Sigmoid colon (tissue), 7 donors: ENCODE measurements around the gene SLC16A6. TPM values are rescaled to one million over a fixed set of nuclear protein-coding genes. Genes with fewer than 3 reads are reported as not detected.
"Not testable (repeated sequence)": the region's sequence is repeated elsewhere in the genome, so short reads cannot be mapped to it uniquely, and the experiment has no call there.

Experiments
- DNase-seq: peaks from one replicate; pipeline ENCODE4 v3.0.0-alpha.2; 2019
- H3K27ac ChIP-seq, 4 donors: fragments of 200-600 bp; sonication (generic); one replicate each; pipeline ENCODE4 v1.5.1; 2016 to 2019; ENCODE audit warnings: mild to moderate bottlenecking in 1 of 4
- H3K27me3 ChIP-seq, 3 donors: fragments of 200-600 bp; sonication (generic); one replicate each; pipeline ENCODE4 v1.5.1; 2019; ENCODE audit warnings: mild to moderate bottlenecking in 1 of 3
- H3K36me3 ChIP-seq, 4 donors: fragments of 200-600 bp; sonication (generic); one replicate each; pipeline ENCODE4 v1.5.1; 2016 to 2019
- H3K4me1 ChIP-seq, 4 donors: fragments of 200-600 bp; sonication (generic); one replicate each; pipeline ENCODE4 v1.5.1; 2017 to 2019
- H3K4me3 ChIP-seq, 4 donors: fragments of 200-600 bp; sonication (generic); one replicate each; pipeline ENCODE4 v1.5.1; 2017 to 2019; ENCODE audit warnings: mild to moderate bottlenecking in 2 of 4, moderate library complexity in 1 of 4
- H3K9me3 ChIP-seq, 4 donors: fragments of 200-600 bp in 3 of 4; sonication (generic) in 3 of 4; one replicate each; pipeline versions ENCODE4 v1.5.1 to v1.6.1; 2013 to 2019
- CTCF ChIP-seq, 4 experiments: fragments of 450-650 bp in 3 of 4; fragments of 200-600 bp in 1 of 4; IDR thresholded peaks; one replicate each; pipeline ENCODE4 v1.5.1; 2016 to 2019; ENCODE audit warnings: antibody characterized with exemption in 4 of 4, mild to moderate bottlenecking in 3 of 4, moderate library complexity in 2 of 4
- EP300 ChIP-seq, 4 donors: sonication (generic); formaldehyde crosslinking; IDR thresholded peaks; one replicate each; pipeline ENCODE4 v1.6.1; 2017; ENCODE audit warnings: antibody characterized with exemption in 4 of 4
- POLR2A ChIP-seq, 2 donors: fragments of 450-650 bp; IDR thresholded peaks; one replicate each; pipeline ENCODE4 v1.6.1; 2016; ENCODE audit warnings: antibody characterized with exemption in 2 of 2, mild to moderate bottlenecking in 2 of 2, moderate library complexity in 2 of 2
- POLR2AphosphoS5 ChIP-seq, 4 donors: sonication (generic); formaldehyde crosslinking; IDR thresholded peaks; one replicate each; pipeline ENCODE4 v1.6.1; 2017; ENCODE audit warnings: antibody characterized with exemption in 4 of 4
- WGBS, 2 donors: extraction: QIAGEN DNeasy Blood & Tissue Kit; methylation state at CpG; one replicate each; pipeline ENCODE4 v1.1.7; 2013; 5-methylcytosine and 5-hydroxymethylcytosine counted together
- intact Hi-C: fragments of 100-400 bp; cut with DNase I; formaldehyde crosslinking; loops from one replicate; pipeline ENCODE4 v1.15.1; 2023
- polyA plus RNA-seq, 3 donors: library from polyadenylated mRNA; stranded (reverse); fragments of 200-250 nt; gene quantifications; one replicate each; pipeline ENCODE4 v1.2.3, GENCODE V29; 2013
- total RNA-seq, 4 donors: library from RNA; depleted of rRNA; stranded (reverse); fragments of >200 nt; gene quantifications; one replicate each; pipeline ENCODE4 v1.1.0, GENCODE V29; 2016
- donor health status: healthy with polysubstance abuse.
- donor health status: Bipolar disorder and iron deficiency.
- donor health status: healthy.

Gene SLC16A6
- total and polyA plus RNA-seq, 7 donors = 0.14 to 2.1 (median 0.67) TPM; not detected in 4

- DNase-seq = no peak
- intact Hi-C loops = no loop called here
- Histone ChIP-seq H3K4me1 (peaks cover 0 to 27% (median 23%) of the 10 kb centered on the region in 4 donors), H3K4me3 (no peak overlapping the region), H3K36me3 (no peaks in the 10 kb centered on the region), H3K9me3 (no peaks in the 10 kb centered on the region), H3K27ac (no peak overlapping the region), H3K27me3 (peaks cover 12 to 50% (median 46%) of the 10 kb centered on the region in 3 donors)
- TF ChIP-seq POLR2AphosphoS5 (IDR thresholded peaks at IDR 0.05) (no peak), EP300 (IDR thresholded peaks at IDR 0.05) (no peak), POLR2A (IDR thresholded peaks at IDR 0.05) (no peak), CTCF (IDR thresholded peaks at IDR 0.05) (no peak)
- WGBS, 2 donors = 70 to 73% methylated on average over 7 of the region's 7 CpGs
Measured at GRCh38 chr17:68289473-68289872, 1.5 kb downstream of the SLC16A6 start.

GRCh38 chr17:68288804-68289203 is 2.1 kb downstream of the SLC16A6 start:
- TF ChIP-seq POLR2AphosphoS5 (IDR thresholded peaks at IDR 0.05) (no peak), POLR2A (IDR thresholded peaks at IDR 0.05) (no peak), EP300 (IDR thresholded peaks at IDR 0.05) (no peak), CTCF (IDR thresholded peaks at IDR 0.05) (no peak)
- WGBS, 2 donors = 60 to 67% methylated on average over 7 of the region's 7 CpGs
- intact Hi-C loops = no loop called here
- Histone ChIP-seq H3K36me3 (no peaks in the 10 kb centered on the region), H3K4me1 (peaks cover 0 to 27% (median 23%) of the 10 kb centered on the region in 4 donors), H3K9me3 (no peaks in the 10 kb centered on the region), H3K27ac (no peak overlapping the region), H3K4me3 (no peak overlapping the region), H3K27me3 (peaks cover 12 to 43% (median 39%) of the 10 kb centered on the region in 3 donors)
- DNase-seq = no peak

- DNase-seq = no peak
- no peak overlapping the region for H3K4me3 ChIP-seq
- intact Hi-C loops = no loop called here
- WGBS, 2 donors = 68 to 77% methylated on average over 5 of the region's 5 CpGs
- H3K4me1 ChIP-seq = peaks cover 0 to 27% (median 23%) of the 10 kb centered on the region in 4 donors
- H3K36me3 ChIP-seq = no peaks in the 10 kb centered on the region
- H3K27ac ChIP-seq = no peak overlapping the region
- TF ChIP-seq EP300 (IDR thresholded peaks at IDR 0.05) (no peak), CTCF (IDR thresholded peaks at IDR 0.05) (no peak), POLR2AphosphoS5 (IDR thresholded peaks at IDR 0.05) (no peak), POLR2A (IDR thresholded peaks at IDR 0.05) (no peak)
- peaks cover 12 to 39% (median 35%) of the 10 kb centered on the region in 3 donors for H3K27me3 ChIP-seq
- H3K9me3 ChIP-seq = no peaks in the 10 kb centered on the region
Measured at GRCh38 chr17:68288375-68288774, 2.6 kb downstream of the SLC16A6 start.

DNA sequence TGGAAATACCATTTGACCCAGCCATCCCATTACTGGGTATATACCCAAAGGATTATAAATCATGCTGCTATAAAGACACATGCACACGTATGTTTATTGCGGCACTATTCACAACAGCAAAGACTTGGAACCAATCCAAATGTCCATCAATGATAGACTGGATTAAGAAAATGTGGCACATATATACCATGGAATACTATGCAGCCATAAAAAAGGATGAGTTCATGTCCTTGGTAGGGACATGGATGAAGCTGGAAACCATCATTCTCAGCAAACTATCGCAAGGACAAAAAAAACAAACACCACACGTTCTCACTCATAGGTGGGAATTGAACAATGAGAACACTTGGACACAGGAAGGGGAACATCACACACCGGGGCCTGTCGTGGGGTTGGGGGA is 9.0 kb downstream of the SLC16A6 start:
- H3K4me1 ChIP-seq, H3K27me3 ChIP-seq, H3K36me3 ChIP-seq, H3K27ac ChIP-seq, intact Hi-C loops, H3K9me3 ChIP-seq, H3K4me3 ChIP-seq, DNase-seq: not testable (repeated sequence)
- WGBS, 2 donors = 88 to 94% methylated on average over 4 of the region's 6 CpGs

GRCh38 chr17:68277807-68278206 is 13.1 kb downstream of the SLC16A6 start:
- H3K27ac ChIP-seq = no peak overlapping the region
- no peaks in the 10 kb centered on the region for H3K4me1 ChIP-seq
- no peak overlapping the region for H3K4me3 ChIP-seq
- TF ChIP-seq EP300 (IDR thresholded peaks at IDR 0.05) = no peak
- no peak for TF ChIP-seq CTCF (IDR thresholded peaks at IDR 0.05)
- no peak for TF ChIP-seq POLR2AphosphoS5 (IDR thresholded peaks at IDR 0.05)
- no peak for TF ChIP-seq POLR2A (IDR thresholded peaks at IDR 0.05)
- H3K36me3 ChIP-seq = no peaks in the 10 kb centered on the region
- intact Hi-C loops = no loop called here
- peaks cover 0 to 7% (median 0%) of the 10 kb centered on the region in 4 donors for H3K9me3 ChIP-seq
- H3K27me3 ChIP-seq = no peaks in the 10 kb centered on the region
- no peak for DNase-seq
- WGBS, 2 donors = 97 to 98% methylated on average over 5 of the region's 5 CpGs

DNA sequence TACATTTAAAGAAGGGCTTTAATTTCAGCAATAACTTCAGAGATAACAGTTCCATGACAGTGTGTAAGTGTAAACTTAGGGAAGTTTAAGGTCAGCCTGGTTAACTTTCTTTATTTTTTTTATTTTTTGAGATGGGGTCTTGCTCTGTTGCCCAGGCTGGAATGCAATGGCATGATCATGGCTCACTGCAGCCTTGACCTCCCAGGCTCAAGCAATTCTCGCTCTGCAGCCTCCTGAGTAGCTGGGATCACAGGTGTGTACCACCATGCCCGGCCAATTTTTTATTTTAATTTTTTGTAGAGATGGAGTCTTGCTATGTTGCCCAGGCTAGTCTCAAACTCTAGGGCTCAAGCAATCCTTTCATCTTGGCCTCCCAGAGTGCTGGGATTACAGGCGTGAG is 14.6 kb downstream of the SLC16A6 start:
- H3K4me3 ChIP-seq, intact Hi-C loops, DNase-seq, H3K27me3 ChIP-seq, H3K27ac ChIP-seq, H3K9me3 ChIP-seq, H3K36me3 ChIP-seq, H3K4me1 ChIP-seq: not testable (repeated sequence)
- WGBS, 2 donors = 95 to 96% methylated on average over 3 of the region's 3 CpGs
